ENCODE measurements around the gene CALHM3.
"Not testable (repeated sequence)": the region's sequence is repeated elsewhere in the genome, so short reads cannot be mapped to it uniquely, and the experiment has no call there.

CALHM3 gene

GRCh38 chr10:103479135-103479534 lies at the start of gene CALHM3:
TSS of gene CALHM3 (minus strand) at chr10:103479240. CDS start at chr10:103479032, 208 bp downstream.
- Mint-ChIP-seq H3K4me3 (no peak within 1 kb of the TSS), H3K36me3 (no peaks in the 10 kb centered on the region), H3K27me3 (peaks cover 8% of the 10 kb centered on the region), H3K27ac (no peak within 1 kb of the TSS), H3K9me3 (no peaks in the 10 kb centered on the region), H3K4me1 (peaks cover 50% of the 10 kb centered on the region)
- CTCF ChIA-PET: interaction anchor here (8.4 kb wide), 1 partner anchor 62 kb away, joined by 120 read pairs; no protein-coding TSS in a partner anchor
- DNase-seq: no peak

- Mint-ChIP-seq H3K4me3 (no peak overlapping the region), H3K27me3 (peaks cover 50% of the 10 kb centered on the region), H3K9me3 (peaks cover 7% of the 10 kb centered on the region), H3K4me1 (no peaks in the 10 kb centered on the region), H3K36me3 (no peaks in the 10 kb centered on the region), H3K27ac (no peak overlapping the region)
- no peak for DNase-seq
- CTCF ChIA-PET: no interaction called here
These were observed 49.5 kb upstream of the CALHM3 start for GRCh38 chr10:103528549-103528948.

GRCh38 chr10:103527476-103527875 lies 48.4 kb upstream of the CALHM3 start:
- CTCF ChIA-PET, H3K4me3 Mint-ChIP-seq, H3K27ac Mint-ChIP-seq, DNase-seq, H3K4me1 Mint-ChIP-seq, H3K36me3 Mint-ChIP-seq, H3K9me3 Mint-ChIP-seq: not testable (repeated sequence)
- peaks cover 45% of the 10 kb centered on the region for H3K27me3 Mint-ChIP-seq

GRCh38 chr10:103525901-103526300 lies 46.9 kb upstream of the CALHM3 start:
- no peak overlapping the region for H3K27ac Mint-ChIP-seq
- H3K27me3 Mint-ChIP-seq: peaks cover 52% of the 10 kb centered on the region
- peaks cover 7% of the 10 kb centered on the region for H3K9me3 Mint-ChIP-seq
- no peaks in the 10 kb centered on the region for H3K36me3 Mint-ChIP-seq
- CTCF ChIA-PET: interaction anchor here (0.6 kb wide), 1 partner anchor 37 kb away, joined by 3 read pairs; no protein-coding TSS in a partner anchor
- no peak for DNase-seq
- H3K4me1 Mint-ChIP-seq: no peaks in the 10 kb centered on the region
- no peak overlapping the region for H3K4me3 Mint-ChIP-seq

GRCh38 chr10:103523683-103524082 lies 44.6 kb upstream of the CALHM3 start:
- H3K9me3 Mint-ChIP-seq: no peaks in the 10 kb centered on the region
- no peaks in the 10 kb centered on the region for H3K4me1 Mint-ChIP-seq
- no peaks in the 10 kb centered on the region for H3K36me3 Mint-ChIP-seq
- DNase-seq: no peak
- no peak overlapping the region for H3K4me3 Mint-ChIP-seq
- H3K27ac Mint-ChIP-seq: no peak overlapping the region
- peaks cover 46% of the 10 kb centered on the region for H3K27me3 Mint-ChIP-seq
- CTCF ChIA-PET: no interaction called here

- DNase-seq, H3K27ac Mint-ChIP-seq, H3K36me3 Mint-ChIP-seq, H3K4me1 Mint-ChIP-seq, CTCF ChIA-PET, H3K9me3 Mint-ChIP-seq, H3K4me3 Mint-ChIP-seq: not testable (repeated sequence)
- H3K27me3 Mint-ChIP-seq: peaks cover 49% of the 10 kb centered on the region
These were observed 43.0 kb upstream of the CALHM3 start for GRCh38 chr10:103522006-103522405.

GRCh38 chr10:103519798-103520197 lies 40.8 kb upstream of the CALHM3 start:
- no peak overlapping the region for H3K4me3 Mint-ChIP-seq
- H3K9me3 Mint-ChIP-seq: no peaks in the 10 kb centered on the region
- peaks cover 36% of the 10 kb centered on the region for H3K27me3 Mint-ChIP-seq
- DNase-seq: no peak
- CTCF ChIA-PET: no interaction called here
- no peak overlapping the region for H3K27ac Mint-ChIP-seq
- no peaks in the 10 kb centered on the region for H3K36me3 Mint-ChIP-seq
- no peaks in the 10 kb centered on the region for H3K4me1 Mint-ChIP-seq

- CTCF ChIA-PET: no interaction called here
- Mint-ChIP-seq H3K27me3 (peaks cover 36% of the 10 kb centered on the region), H3K4me1 (no peaks in the 10 kb centered on the region), H3K9me3 (no peaks in the 10 kb centered on the region), H3K4me3 (no peak overlapping the region), H3K36me3 (no peaks in the 10 kb centered on the region), H3K27ac (no peak overlapping the region)
- no peak for DNase-seq
These were observed 38.4 kb upstream of the CALHM3 start for GRCh38 chr10:103517234-103518085.

GRCh38 chr10:103514244-103514643 lies 35.2 kb upstream of the CALHM3 start:
- CTCF ChIA-PET: no interaction called here
- no peak overlapping the region for H3K27ac Mint-ChIP-seq
- DNase-seq: no peak
- no peak overlapping the region for H3K4me3 Mint-ChIP-seq
- no peaks in the 10 kb centered on the region for H3K36me3 Mint-ChIP-seq
- H3K9me3 Mint-ChIP-seq: no peaks in the 10 kb centered on the region
- no peaks in the 10 kb centered on the region for H3K4me1 Mint-ChIP-seq
- peaks cover 54% of the 10 kb centered on the region for H3K27me3 Mint-ChIP-seq

GRCh38 chr10:103513380-103514060 lies 34.5 kb upstream of the CALHM3 start:
- no peaks in the 10 kb centered on the region for H3K4me1 Mint-ChIP-seq
- H3K27me3 Mint-ChIP-seq: peaks cover 58% of the 10 kb centered on the region
- H3K36me3 Mint-ChIP-seq: no peaks in the 10 kb centered on the region
- DNase-seq: no peak
- H3K27ac Mint-ChIP-seq: no peak overlapping the region
- H3K4me3 Mint-ChIP-seq: no peak overlapping the region
- CTCF ChIA-PET: no interaction called here
- no peaks in the 10 kb centered on the region for H3K9me3 Mint-ChIP-seq

GRCh38 chr10:103512591-103513379 lies 33.7 kb upstream of the CALHM3 start:
- no peak overlapping the region for H3K27ac Mint-ChIP-seq
- no peak for DNase-seq
- peaks cover 59% of the 10 kb centered on the region for H3K27me3 Mint-ChIP-seq
- no peaks in the 10 kb centered on the region for H3K36me3 Mint-ChIP-seq
- H3K9me3 Mint-ChIP-seq: no peaks in the 10 kb centered on the region
- no peak overlapping the region for H3K4me3 Mint-ChIP-seq
- H3K4me1 Mint-ChIP-seq: no peaks in the 10 kb centered on the region
- CTCF ChIA-PET: no interaction called here

GRCh38 chr10:103512166-103512565 lies 33.1 kb upstream of the CALHM3 start:
- H3K9me3 Mint-ChIP-seq: no peaks in the 10 kb centered on the region
- H3K27ac Mint-ChIP-seq: no peak overlapping the region
- H3K36me3 Mint-ChIP-seq: no peaks in the 10 kb centered on the region
- H3K4me3 Mint-ChIP-seq: no peak overlapping the region
- H3K27me3 Mint-ChIP-seq: peaks cover 63% of the 10 kb centered on the region
- no peaks in the 10 kb centered on the region for H3K4me1 Mint-ChIP-seq
- CTCF ChIA-PET: no interaction called here
- DNase-seq: no peak

GRCh38 chr10:103510791-103511752 lies 32.0 kb upstream of the CALHM3 start:
- CTCF ChIA-PET: interaction anchor here (1.8 to 2.1 kb wide), 2 partner anchors 32 to 54 kb away, joined by 5 to 6 read pairs; no protein-coding TSS in a partner anchor
- no peaks in the 10 kb centered on the region for H3K4me1 Mint-ChIP-seq
- no peak overlapping the region for H3K4me3 Mint-ChIP-seq
- no peaks in the 10 kb centered on the region for H3K9me3 Mint-ChIP-seq
- no peak for DNase-seq
- H3K27ac Mint-ChIP-seq: no peak overlapping the region
- peaks cover 74% of the 10 kb centered on the region for H3K27me3 Mint-ChIP-seq
- no peaks in the 10 kb centered on the region for H3K36me3 Mint-ChIP-seq

Measured in activated naive CD4-positive, alpha-beta T cell treated with anti-CD3 and anti-CD28 coated beads, Interleukin-2, amount 10 ng/mL, durations not matched to agents 7 days and 5 days (primary cell).